ENCODE results near the gene DOCK4.

- TF ChIP-seq ZNF274 (IDR thresholded peaks at IDR 0.05; ENCODE audit: low read depth, low read length) (no peak), YY1 (IDR thresholded peaks at IDR 0.05; ENCODE audit: insufficient read depth, insufficient read length) (no peak), SUZ12 (IDR thresholded peaks at IDR 0.05; ENCODE audit: extremely low read depth, insufficient read depth, insufficient read length) (no peak)
Observed at GRCh38 chr7:111832174-111832573, 374.0 kb downstream of the DOCK4 start.

Data from NT2/D1 (cell line).